HepG2 (cell line): Measurements from ENCODE around the gene GFPT1. TPM values are rescaled to one million over a fixed set of nuclear protein-coding genes. Genes with fewer than 3 reads are reported as not detected.

Experiments
- ATAC-seq: fragments of 200-7000 bp; cut with Tn5 transposase; 3 replicates; pipeline ENCODE4 v1.9.1; 2020; ENCODE audit warnings: mild to moderate bottlenecking, moderate library complexity
- BruUV-seq: library from RNA; stranded (reverse); fragments of 400-500 nt; replicated peaks from 2 replicates; lab custom pipeline; 2021; lab: Mats Ljungman, UMichigan
- CTCF ChIA-PET: fragments of 300-600 bp; formaldehyde crosslinking; extraction: SDS; loops from one replicate; lab custom pipeline; 2021; ENCODE audit warnings: low total read pairs, inconsistent platforms, low intra/inter-chr PET ratio; lab: Yijun Ruan, JAX
- POLR2A ChIA-PET: fragments of 350-600 bp; sonication (Branson Sonifier 250); formaldehyde crosslinking; loops from one replicate; lab custom pipeline; 2020; ENCODE audit warnings: antibody characterized with exemption, inconsistent platforms; lab: Yijun Ruan, JAX
- DNase-seq: peaks from one replicate; pipeline ENCODE4 v3.0.0-alpha.2; 2015; ENCODE audit warnings: low spot score
- FAIRE-seq: peaks from 3 replicates; lab custom pipeline; 2011; peaks lifted over from hg19 to GRCh38; lab: Jason Lieb, UNC
- H2AFZ ChIP-seq: one replicate; pipeline ENCODE4 v1.6.1; 2011; ENCODE audit warnings: low read length, inconsistent platforms
- H3K27ac ChIP-seq: fragments of 300-600 bp; 3 replicates; pipeline ENCODE4 v1.8.0; 2011; ENCODE audit warnings: mixed run types, mild to moderate bottlenecking, mixed read lengths, low read length, inconsistent platforms; ENCODE audit not compliant: insufficient read depth; ENCODE audit errors: extremely low read length
- H3K27me3 ChIP-seq, 2 experiments: fragments of 200-600 bp in 1 of 2; 2 replicates in 1 of 2; 3 replicates in 1 of 2; pipeline versions ENCODE4 v1.6.0 to v1.8.0; 2011; ENCODE audit warnings: low read length in 2 of 2, mild to moderate bottlenecking in 2 of 2, moderate library complexity in 2 of 2, inconsistent platforms in 1 of 2; ENCODE audit not compliant: insufficient read depth in 2 of 2, control insufficient read depth in 1 of 2
- H3K36me3 ChIP-seq, 2 experiments: fragments of 200-600 bp in 1 of 2; replicated peaks in 1 of 2; 2 replicates in 1 of 2; 3 replicates in 1 of 2; pipeline versions ENCODE4 v1.5.1 to v1.8.0; 2011; ENCODE audit warnings: low read length in 2 of 2, inconsistent platforms in 1 of 2; ENCODE audit not compliant: insufficient read depth in 2 of 2, control insufficient read depth in 1 of 2
- H3K4me1 ChIP-seq: 2 replicates; pipeline ENCODE4 v1.5.1; 2012; ENCODE audit warnings: low read length, inconsistent platforms; ENCODE audit not compliant: insufficient read depth
- H3K4me2 ChIP-seq: 2 replicates; pipeline ENCODE4 v1.6.0; 2011; ENCODE audit warnings: low read depth, low read length, inconsistent platforms
- H3K4me3 ChIP-seq, 3 experiments: fragments of 200-600 bp in 1 of 3; sonication (generic), shearing (Covaris generic) in 1 of 3; replicated peaks in 1 of 3; 2 replicates each; pipeline ENCODE4 v1.5.1; 2011 to 2016; ENCODE audit warnings: low read length in 3 of 3, inconsistent platforms in 2 of 3, low read depth in 2 of 3, mild to moderate bottlenecking in 2 of 3, control low read depth in 1 of 3, mixed read lengths in 1 of 3; ENCODE audit not compliant: insufficient read depth in 1 of 3
- H3K79me2 ChIP-seq: one replicate; pipeline ENCODE4 v1.6.1; 2011; ENCODE audit warnings: low read length, inconsistent platforms; ENCODE audit not compliant: insufficient read depth
- H3K9ac ChIP-seq: 2 replicates; pipeline ENCODE4 v1.6.0; 2011; ENCODE audit warnings: mild to moderate bottlenecking, low read depth, low read length, inconsistent platforms; ENCODE audit not compliant: insufficient read depth
- H3K9me3 ChIP-seq: 2 replicates; pipeline ENCODE4 v1.5.1; 2012; ENCODE audit warnings: mild to moderate bottlenecking, low read length
- H4K20me1 ChIP-seq: 2 replicates; pipeline ENCODE4 v1.6.0; 2011; ENCODE audit warnings: inconsistent platforms, mild to moderate bottlenecking, low read length, moderate library complexity; ENCODE audit not compliant: insufficient read depth
- ELF4 ChIP-seq: sonication (generic); formaldehyde crosslinking; IDR thresholded peaks from 2 replicates; pipeline ENCODE4 v1.5.0; 2020; ENCODE audit warnings: missing genetic modification reagents, mild to moderate bottlenecking, moderate library complexity, borderline replicate concordance
- GTF2F1 ChIP-seq: fragments of 150-350 bp; IDR thresholded peaks from 2 replicates; pipeline ENCODE4 v1.6.1; 2014; ENCODE audit warnings: low read length
- HOXA9 ChIP-seq: sonication (generic); formaldehyde crosslinking; IDR thresholded peaks from 2 replicates; pipeline ENCODE4 v1.8.1; 2022; ENCODE audit warnings: missing genetic modification reagents, mild to moderate bottlenecking, moderate library complexity, borderline replicate concordance
- IRF1 ChIP-seq: sonication (generic); formaldehyde crosslinking; IDR thresholded peaks from 2 replicates; pipeline ENCODE4 v1.4.0; 2020; ENCODE audit warnings: low read depth, mild to moderate bottlenecking, missing genetic modification reagents
- POLR2G ChIP-seq: fragments of 200-400 bp; formaldehyde crosslinking; IDR thresholded peaks from 2 replicates; pipeline ENCODE4 v1.6.1; 2018; ENCODE audit warnings: mild to moderate bottlenecking, low read depth, low read length, moderate library complexity
- SALL1 ChIP-seq: sonication (generic); formaldehyde crosslinking; IDR thresholded peaks from 2 replicates; pipeline ENCODE4 v1.8.0; 2022; ENCODE audit warnings: mild to moderate bottlenecking, missing genetic modification reagents
- SAP130 ChIP-seq: IDR thresholded peaks from 2 replicates; pipeline ENCODE4 v1.6.1; 2016; ENCODE audit warnings: low read depth
- TRIM24 ChIP-seq: sonication (generic); formaldehyde crosslinking; IDR thresholded peaks from 2 replicates; pipeline ENCODE4 v1.8.0; 2022; ENCODE audit warnings: mild to moderate bottlenecking, missing genetic modification reagents
- ZMYM3 ChIP-seq: sonication (generic); formaldehyde crosslinking; IDR thresholded peaks from 2 replicates; pipeline ENCODE4 v1.5.1; 2020; ENCODE audit warnings: mild to moderate bottlenecking, missing genetic modification reagents
- ZSCAN31 ChIP-seq: sonication (generic); formaldehyde crosslinking; IDR thresholded peaks from 2 replicates; pipeline ENCODE4 v1.5.0; 2020; ENCODE audit warnings: low read depth, mild to moderate bottlenecking, missing genetic modification reagents
- in situ Hi-C: cut with HindIII; loops from 2 replicates; pipeline ENCODE4 v1.10.0; 2017; ENCODE audit warnings: low pct_unique_long_range_greater_than_20kb; ENCODE audit not compliant: extremely low pct_ligation_motif_present
- intact Hi-C: fragments of 100-400 bp; cut with micrococcal nuclease; formaldehyde crosslinking; loops from one replicate; pipeline ENCODE4 v1.10.0; 2022; ENCODE audit not compliant: unreplicated experiment
- polyA plus RNA-seq, 8 experiments: library from polyadenylated mRNA; depleted of rRNA in 3 of 8; stranded (reverse) in 7 of 8; unstranded in 1 of 8; fragments of >200 nt; fragmentation: Illumina TruSeq in 4 of 8; extraction: Trizol in 4 of 8; gene quantifications; 2 replicates each; pipeline versions ENCODE4 v1.2.1 to v1.2.3, GENCODE V29; 2011 to 2016; ENCODE audit warnings: low read depth in 4 of 8, missing spikeins in 1 of 8, mixed read lengths in 1 of 8; ENCODE audit not compliant: insufficient read depth in 1 of 8
- total RNA-seq, 5 experiments: library from RNA; depleted of rRNA; stranded (reverse); fragments of >200 nt; fragmentation: Illumina TruSeq; extraction: Trizol; gene quantifications; 2 replicates each; pipeline ENCODE4 v1.2.3, GENCODE V29; 2016; ENCODE audit warnings: low read depth in 1 of 5
- TF ChIP-seq, protein P1 (sequence below), 2 experiments: sonication (generic) in 1 of 2; formaldehyde crosslinking in 1 of 2; IDR thresholded peaks; 2 replicates each; pipeline versions ENCODE4 v1.4.0 to v1.6.1; 2016 to 2020; ENCODE audit warnings: borderline replicate concordance in 1 of 2, low read depth in 1 of 2, mild to moderate bottlenecking in 1 of 2, missing genetic modification reagents in 1 of 2
- TF ChIP-seq, protein P2 (sequence below): sonication (generic); formaldehyde crosslinking; IDR thresholded peaks from 2 replicates; pipeline ENCODE4 v1.5.0; 2020; ENCODE audit warnings: mild to moderate bottlenecking, missing genetic modification reagents
- TF ChIP-seq, protein P3 (sequence below): sonication (generic); formaldehyde crosslinking; IDR thresholded peaks from 2 replicates; pipeline ENCODE4 v1.4.0; 2020; ENCODE audit warnings: missing genetic modification reagents

GFPT1 gene
- total and polyA plus RNA-seq, 2 of the 13 experiments (the other 11 are each of a cell fraction or from before 2014, with no cell fraction given), result 24.0 to 84.9 TPM

DNA sequence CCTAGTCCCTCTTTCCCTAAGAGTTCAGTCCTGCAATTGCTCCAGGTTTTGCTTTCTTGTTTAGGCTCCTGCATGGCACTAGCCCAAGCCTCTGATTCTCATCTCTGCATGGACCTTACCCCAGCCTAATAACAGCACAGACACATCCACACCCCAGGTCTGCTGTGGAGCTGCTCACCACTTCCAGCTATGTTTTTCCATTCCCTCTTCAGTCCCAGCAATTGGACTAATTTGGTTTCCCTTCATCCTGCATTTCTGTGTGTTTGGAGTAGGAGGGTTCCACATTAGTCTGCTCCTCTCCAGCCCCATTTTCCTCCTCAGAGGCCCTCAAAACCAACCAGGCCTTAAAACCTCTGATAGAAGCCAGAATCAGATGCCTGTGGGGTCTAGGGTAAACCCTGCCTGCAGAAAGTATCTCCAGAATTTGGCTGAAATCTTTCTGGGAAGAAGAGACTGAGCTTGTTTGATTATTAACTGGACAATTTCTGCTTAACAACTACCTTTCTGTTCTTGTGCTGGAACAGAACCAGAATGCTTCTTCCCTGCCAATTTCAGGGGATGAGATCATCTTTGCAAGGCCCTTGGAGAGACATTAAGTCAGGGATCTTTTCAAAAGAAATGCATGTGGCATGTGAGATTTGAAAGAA, 95.9 kb downstream of the GFPT1 start:
- H3K4me3 ChIP-seq, result no peak overlapping the region; a peak in 1 of 6 replicates
- ChIA-PET CTCF (no interaction called here), POLR2A (interaction anchor here (0.7 to 1.5 kb wide), 7 partner anchors 8 to 113 kb away, joined by 3 to 9 read pairs (median 4); no protein-coding TSS in a partner anchor)
- intact Hi-C loops (no loop called here), in situ Hi-C loops (no loop called here)
- H4K20me1 ChIP-seq, result no peaks in the 10 kb centered on the region
- no peaks in the 10 kb centered on the region for H3K27me3 ChIP-seq
- H3K27ac ChIP-seq, result peak overlapping the region; percentile 32
- ATAC-seq (peak; percentile 70), FAIRE-seq (no peak), DNase-seq (peak; percentile 70)
- H3K4me1 ChIP-seq, result peaks cover 34% of the 10 kb centered on the region
- peak overlapping the region; percentile 36 for H2AFZ ChIP-seq
- peak overlapping the region; percentile 46 for H3K4me2 ChIP-seq
- H3K36me3 ChIP-seq, result peaks cover 0 to 35% of the 10 kb centered on the region in 2 experiments; a peak in 2 of 5 replicates
- peak overlapping the region; percentile 33 for H3K9ac ChIP-seq
- H3K79me2 ChIP-seq, result no peaks in the 10 kb centered on the region
- BruUV-seq, result TSS peak; percentile 79
- no peaks in the 10 kb centered on the region for H3K9me3 ChIP-seq
- peak; percentile 73 for TF ChIP-seq POLR2G
- no peak for TF ChIP-seq TRIM24
- no peak for TF ChIP-seq HOXA9 (CRISPR knock-in tag)
- 0 out of 2 replicates have a peak, but pooled peaks have one; percentile 29 for TF ChIP-seq ZSCAN31
- TF ChIP-seq, protein P1, sequence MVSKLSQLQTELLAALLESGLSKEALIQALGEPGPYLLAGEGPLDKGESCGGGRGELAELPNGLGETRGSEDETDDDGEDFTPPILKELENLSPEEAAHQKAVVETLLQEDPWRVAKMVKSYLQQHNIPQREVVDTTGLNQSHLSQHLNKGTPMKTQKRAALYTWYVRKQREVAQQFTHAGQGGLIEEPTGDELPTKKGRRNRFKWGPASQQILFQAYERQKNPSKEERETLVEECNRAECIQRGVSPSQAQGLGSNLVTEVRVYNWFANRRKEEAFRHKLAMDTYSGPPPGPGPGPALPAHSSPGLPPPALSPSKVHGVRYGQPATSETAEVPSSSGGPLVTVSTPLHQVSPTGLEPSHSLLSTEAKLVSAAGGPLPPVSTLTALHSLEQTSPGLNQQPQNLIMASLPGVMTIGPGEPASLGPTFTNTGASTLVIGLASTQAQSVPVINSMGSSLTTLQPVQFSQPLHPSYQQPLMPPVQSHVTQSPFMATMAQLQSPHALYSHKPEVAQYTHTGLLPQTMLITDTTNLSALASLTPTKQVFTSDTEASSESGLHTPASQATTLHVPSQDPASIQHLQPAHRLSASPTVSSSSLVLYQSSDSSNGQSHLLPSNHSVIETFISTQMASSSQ (IDR thresholded peaks at IDR 0.05; ENCODE audit: low read depth), result 0 out of 2 replicates have a peak, but pooled peaks have one; percentile 13
- TF ChIP-seq, protein P1 (CRISPR knock-in tag; IDR thresholded peaks at IDR 0.05; ENCODE audit: borderline replicate concordance), result peak; percentile 74
- TF ChIP-seq, protein P2, sequence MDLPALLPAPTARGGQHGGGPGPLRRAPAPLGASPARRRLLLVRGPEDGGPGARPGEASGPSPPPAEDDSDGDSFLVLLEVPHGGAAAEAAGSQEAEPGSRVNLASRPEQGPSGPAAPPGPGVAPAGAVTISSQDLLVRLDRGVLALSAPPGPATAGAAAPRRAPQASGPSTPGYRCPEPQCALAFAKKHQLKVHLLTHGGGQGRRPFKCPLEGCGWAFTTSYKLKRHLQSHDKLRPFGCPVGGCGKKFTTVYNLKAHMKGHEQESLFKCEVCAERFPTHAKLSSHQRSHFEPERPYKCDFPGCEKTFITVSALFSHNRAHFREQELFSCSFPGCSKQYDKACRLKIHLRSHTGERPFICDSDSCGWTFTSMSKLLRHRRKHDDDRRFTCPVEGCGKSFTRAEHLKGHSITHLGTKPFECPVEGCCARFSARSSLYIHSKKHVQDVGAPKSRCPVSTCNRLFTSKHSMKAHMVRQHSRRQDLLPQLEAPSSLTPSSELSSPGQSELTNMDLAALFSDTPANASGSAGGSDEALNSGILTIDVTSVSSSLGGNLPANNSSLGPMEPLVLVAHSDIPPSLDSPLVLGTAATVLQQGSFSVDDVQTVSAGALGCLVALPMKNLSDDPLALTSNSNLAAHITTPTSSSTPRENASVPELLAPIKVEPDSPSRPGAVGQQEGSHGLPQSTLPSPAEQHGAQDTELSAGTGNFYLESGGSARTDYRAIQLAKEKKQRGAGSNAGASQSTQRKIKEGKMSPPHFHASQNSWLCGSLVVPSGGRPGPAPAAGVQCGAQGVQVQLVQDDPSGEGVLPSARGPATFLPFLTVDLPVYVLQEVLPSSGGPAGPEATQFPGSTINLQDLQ (CRISPR knock-in tag), result 0 out of 2 replicates have a peak, but pooled peaks have one; percentile 3
- TF ChIP-seq, protein P3, sequence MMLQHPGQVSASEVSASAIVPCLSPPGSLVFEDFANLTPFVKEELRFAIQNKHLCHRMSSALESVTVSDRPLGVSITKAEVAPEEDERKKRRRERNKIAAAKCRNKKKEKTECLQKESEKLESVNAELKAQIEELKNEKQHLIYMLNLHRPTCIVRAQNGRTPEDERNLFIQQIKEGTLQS (CRISPR knock-in tag), result peak; percentile 79
- TF ChIP-seq ELF4 (CRISPR knock-in tag), result no peak
- TF ChIP-seq SALL1, result peak; percentile 34; the same call in 1 of the 2 replicates
- no peak for TF ChIP-seq GTF2F1
- TF ChIP-seq SAP130, result 0 out of 2 replicates have a peak, but pooled peaks have one; percentile 12
- no peak for TF ChIP-seq IRF1 (CRISPR knock-in tag)
- TF ChIP-seq ZMYM3 (CRISPR knock-in tag), result peak; percentile 37; the same call in 1 of the 2 replicates
